CD4-positive, alpha-beta T cell (primary cell): Measurements from ENCODE around the gene OR8A1. TPM values are rescaled to one million over a fixed set of nuclear protein-coding genes. Genes with fewer than 3 reads are reported as not detected.

ENCODE experiments used
- ATAC-seq: fragments of 200-7000 bp; cut with Tn5 transposase; one replicate; pipeline ENCODE4 v1.10.0; 2022; ENCODE audit warnings: mild to moderate bottlenecking; ENCODE audit not compliant: poor library complexity
- CTCF ChIA-PET: fragments of 350-600 bp; sonication (Branson Sonifier 250); formaldehyde crosslinking; loops from one replicate; lab custom pipeline; 2021; ENCODE audit warnings: antibody characterized with exemption, inconsistent platforms; lab: Charles Lee
- POLR2A ChIA-PET: fragments of 350-600 bp; sonication (Branson Sonifier 250); formaldehyde crosslinking; loops from one replicate; lab custom pipeline; 2021; ENCODE audit warnings: antibody characterized with exemption, inconsistent platforms; lab: Charles Lee
- DNase-seq, 14 experiments: peaks; one replicate each; pipeline ENCODE4 v3.0.0-alpha.2; 2013 to 2020; ENCODE audit warnings: mixed read lengths in 2 of 14
- H3K27ac ChIP-seq, 2 donors: one replicate each; pipeline versions ENCODE4 v1.5.1 to v1.7.0; 2013; ENCODE audit warnings: low read length in 2 of 2, low read depth in 1 of 2, mild to moderate bottlenecking in 1 of 2
- H3K27me3 ChIP-seq, 2 experiments: 1 replicate in 1 of 2; 2 replicates in 1 of 2; pipeline versions ENCODE4 v1.6.1 to v1.7.0; 2013; ENCODE audit warnings: low read length in 2 of 2, control low read depth in 1 of 2, mild to moderate bottlenecking in 1 of 2, moderate library complexity in 1 of 2; ENCODE audit not compliant: insufficient read depth in 2 of 2, control insufficient read depth in 1 of 2
- H3K36me3 ChIP-seq: one replicate; pipeline ENCODE4 v1.6.1; 2013; ENCODE audit warnings: low read length, control low read depth; ENCODE audit not compliant: insufficient read depth
- H3K4me1 ChIP-seq: one replicate; pipeline ENCODE4 v1.6.1; 2013; ENCODE audit warnings: low read length, control low read depth; ENCODE audit not compliant: insufficient read depth
- H3K4me3 ChIP-seq: one replicate; pipeline ENCODE4 v1.5.1; 2013; ENCODE audit warnings: mild to moderate bottlenecking, low read length, moderate library complexity
- H3K9me3 ChIP-seq, 2 experiments: 1 replicate in 1 of 2; 2 replicates in 1 of 2; pipeline versions ENCODE4 v1.6.1 to v1.7.0; 2013; ENCODE audit warnings: low read length in 2 of 2, mild to moderate bottlenecking in 2 of 2, control low read depth in 1 of 2, moderate library complexity in 1 of 2; ENCODE audit not compliant: control insufficient read depth in 1 of 2, insufficient read depth in 1 of 2
- H3K27ac Mint-ChIP-seq: one replicate; pipeline ENCODE4 v1.8.0; 2020; ENCODE audit warnings: mixed read lengths
- H3K27me3 Mint-ChIP-seq: one replicate; pipeline ENCODE4 v1.8.0; 2021; ENCODE audit warnings: mixed read lengths
- H3K36me3 Mint-ChIP-seq: one replicate; pipeline ENCODE4 v1.8.0; 2021; ENCODE audit warnings: low read depth, mixed read lengths
- H3K4me1 Mint-ChIP-seq: one replicate; pipeline ENCODE4 v1.8.0; 2021; ENCODE audit warnings: low read depth, mixed read lengths
- H3K4me3 Mint-ChIP-seq: one replicate; pipeline ENCODE4 v1.8.0; 2020; ENCODE audit warnings: mild to moderate bottlenecking, mixed read lengths
- H3K9me3 Mint-ChIP-seq: one replicate; pipeline ENCODE4 v1.8.0; 2020; ENCODE audit warnings: mixed read lengths
- CTCF ChIP-seq: fragments of 200-600 bp; IDR thresholded peaks from one replicate; pipeline ENCODE4 v1.8.0; 2022; ENCODE audit warnings: antibody characterized with exemption, mild to moderate bottlenecking
- intact Hi-C, 2 experiments: fragments of 100-400 bp; cut with DNase I in 1 of 2; cut with micrococcal nuclease in 1 of 2; formaldehyde crosslinking; loops; one replicate each; pipeline versions ENCODE4 v1.15.1 to v1.9.0; 2023 to 2025; cut with DNase I, micrococcal nuclease
- total RNA-seq, 174 experiments: library from RNA in 2 of 174; stranded (reverse) in 2 of 174; gene quantifications; one replicate each; pipeline ENCODE4 v1.2.3 and lab custom pipeline; 2021 to 2026

Gene OR8A1
- total RNA-seq, 2 experiments from 2014 or later = not detected

- H3K4me1 ChIP-seq = no peaks in the 10 kb centered on the region
- no peaks in the 10 kb centered on the region for H3K36me3 ChIP-seq
- H3K9me3 ChIP-seq = no peaks in the 10 kb centered on the region
- ChIA-PET CTCF (interaction anchor here (1.6 kb wide), 1 partner anchor 10 kb away, joined by 3 read pairs; no protein-coding TSS in a partner anchor), POLR2A (no interaction called here)
- Mint-ChIP-seq H3K4me1 (no peaks in the 10 kb centered on the region), H3K36me3 (no peaks in the 10 kb centered on the region), H3K27me3 (peaks cover 64% of the 10 kb centered on the region), H3K4me3 (no peak overlapping the region), H3K9me3 (no peaks in the 10 kb centered on the region), H3K27ac (no peak overlapping the region)
- ATAC-seq (no peak), DNase-seq (no peak)
- no peak overlapping the region for H3K4me3 ChIP-seq
- H3K27me3 ChIP-seq = peaks cover 4 to 7% of the 10 kb centered on the region in 2 experiments
- no peak overlapping the region for H3K27ac ChIP-seq
- no peak for TF ChIP-seq CTCF
- intact Hi-C loops = no loop called here
These were observed 35.7 kb upstream of the OR8A1 start for GRCh38 chr11:124534051-124534450.

- CTCF ChIA-PET = interaction anchor here (1.6 kb wide), 1 partner anchor 12 kb away, joined by 3 read pairs; no protein-coding TSS in a partner anchor
- POLR2A ChIA-PET = no interaction called here
- no peaks in the 10 kb centered on the region for H3K9me3 ChIP-seq
- no peak overlapping the region for H3K4me3 ChIP-seq
- Mint-ChIP-seq H3K4me1 (no peaks in the 10 kb centered on the region), H3K27ac (no peak overlapping the region), H3K4me3 (no peak overlapping the region), H3K27me3 (peaks cover 62% of the 10 kb centered on the region), H3K9me3 (no peaks in the 10 kb centered on the region), H3K36me3 (no peaks in the 10 kb centered on the region)
- ATAC-seq (no peak), DNase-seq (peak in 1 of 14 experiments; percentile 6)
- no peak for TF ChIP-seq CTCF
- no peaks in the 10 kb centered on the region for H3K4me1 ChIP-seq
- intact Hi-C loops = no loop called here
- H3K27me3 ChIP-seq = peaks cover 7% of the 10 kb centered on the region in 2 experiments
- H3K36me3 ChIP-seq = no peaks in the 10 kb centered on the region
- no peak overlapping the region for H3K27ac ChIP-seq
These were observed 34.1 kb upstream of the OR8A1 start for GRCh38 chr11:124535552-124536232.

GRCh38 chr11:124536520-124536919, 33.3 kb upstream of the OR8A1 start:
- no peak for ATAC-seq
- CTCF ChIA-PET = no interaction called here
- no peaks in the 10 kb centered on the region for H3K9me3 Mint-ChIP-seq

More at GRCh38 chr11:124536520-124536919, 33.3 kb upstream of the OR8A1 start:
- Mint-ChIP-seq H3K36me3 (no peaks in the 10 kb centered on the region), H3K27me3 (peaks cover 59% of the 10 kb centered on the region), H3K4me1 (no peaks in the 10 kb centered on the region), H3K27ac (no peak overlapping the region), H3K4me3 (no peak overlapping the region)
- Histone ChIP-seq H3K9me3 (no peaks in the 10 kb centered on the region), H3K27me3 (peaks cover 7% of the 10 kb centered on the region in 2 experiments), H3K27ac (no peak overlapping the region), H3K4me1 (no peaks in the 10 kb centered on the region), H3K4me3 (no peak overlapping the region), H3K36me3 (no peaks in the 10 kb centered on the region)
- intact Hi-C loops = no loop called here
- peak in 1 of 14 experiments; percentile 9 for DNase-seq
- POLR2A ChIA-PET = no interaction called here
- TF ChIP-seq CTCF = no peak
